DOHH2 (cell line): ENCODE results near the gene MACC1.

Experiments
- H3F3A ChIP-seq: fragments of 200-600 bp; sonication (generic), shearing (Covaris generic); 2 replicates; pipeline ENCODE4 v1.6.0; 2016; ENCODE audit warnings: antibody characterized with exemption, mild to moderate bottlenecking; ENCODE audit not compliant: control insufficient read depth, insufficient read depth
- H3K27ac ChIP-seq: fragments of 200-600 bp; sonication (generic); 2 replicates; pipeline ENCODE4 v1.5.1; 2014; ENCODE audit warnings: low read depth, mild to moderate bottlenecking, low read length, moderate library complexity
- H3K27me3 ChIP-seq: fragments of 200-600 bp; sonication (generic); 2 replicates; pipeline ENCODE4 v1.6.1; 2014; ENCODE audit warnings: mild to moderate bottlenecking, low read length, mixed read lengths; ENCODE audit not compliant: control insufficient read depth
- H3K36me3 ChIP-seq: fragments of 200-600 bp; sonication (generic); 2 replicates; pipeline ENCODE4 v1.6.1; 2014; ENCODE audit warnings: mild to moderate bottlenecking, low read length, moderate library complexity, mixed read lengths; ENCODE audit not compliant: control insufficient read depth
- H3K4me1 ChIP-seq: fragments of 200-600 bp; sonication (generic); 2 replicates; pipeline ENCODE4 v1.6.1; 2014; ENCODE audit warnings: mild to moderate bottlenecking, low read length, mixed read lengths; ENCODE audit not compliant: control insufficient read depth
- H3K4me2 ChIP-seq: fragments of 200-600 bp; sonication (generic); 2 replicates; pipeline ENCODE4 v1.6.0; 2014; ENCODE audit warnings: mild to moderate bottlenecking, low read length, moderate library complexity
- H3K4me3 ChIP-seq: fragments of 200-600 bp; sonication (generic); 2 replicates; pipeline ENCODE4 v1.5.1; 2014; ENCODE audit warnings: mild to moderate bottlenecking, low read length, mixed read lengths
- H3K79me2 ChIP-seq: fragments of 200-600 bp; sonication (generic); 2 replicates; pipeline ENCODE4 v1.6.1; 2014; ENCODE audit warnings: mild to moderate bottlenecking, low read length, mixed read lengths; ENCODE audit not compliant: control insufficient read depth
- H3K9me2 ChIP-seq: fragments of 200-600 bp; sonication (generic); replicated peaks from 2 replicates; pipeline ENCODE4 v1.6.1; 2014; ENCODE audit warnings: mild to moderate bottlenecking, low read length, mixed read lengths; ENCODE audit not compliant: control insufficient read depth
- H3K9me3 ChIP-seq: fragments of 200-600 bp; sonication (generic); 2 replicates; pipeline ENCODE4 v1.6.1; 2014; ENCODE audit warnings: antibody characterized with exemption, low read length, mixed read lengths; ENCODE audit not compliant: control insufficient read depth, insufficient read depth
- H4K20me1 ChIP-seq: fragments of 200-600 bp; sonication (generic); 2 replicates; pipeline ENCODE4 v1.6.0; 2014; ENCODE audit warnings: low read depth, mild to moderate bottlenecking, antibody characterized with exemption, low read length, moderate library complexity; ENCODE audit not compliant: control insufficient read depth, insufficient read depth
- EZH2phosphoT487 ChIP-seq: fragments of 200-600 bp; sonication (generic); IDR thresholded peaks from 2 replicates; pipeline ENCODE4 v1.6.1; 2017; ENCODE audit warnings: borderline replicate concordance, mild to moderate bottlenecking, antibody characterized with exemption, low read length, moderate library complexity, mixed read lengths
- TF ChIP-seq, protein P1 (sequence below): fragments of 200-600 bp; sonication (generic); IDR thresholded peaks from one replicate; pipeline ENCODE4 v1.5.1; 2014; ENCODE audit warnings: antibody characterized with exemption, mild to moderate bottlenecking, low read depth, low read length; ENCODE audit not compliant: poor library complexity, severe bottlenecking

The MACC1 gene

DNA sequence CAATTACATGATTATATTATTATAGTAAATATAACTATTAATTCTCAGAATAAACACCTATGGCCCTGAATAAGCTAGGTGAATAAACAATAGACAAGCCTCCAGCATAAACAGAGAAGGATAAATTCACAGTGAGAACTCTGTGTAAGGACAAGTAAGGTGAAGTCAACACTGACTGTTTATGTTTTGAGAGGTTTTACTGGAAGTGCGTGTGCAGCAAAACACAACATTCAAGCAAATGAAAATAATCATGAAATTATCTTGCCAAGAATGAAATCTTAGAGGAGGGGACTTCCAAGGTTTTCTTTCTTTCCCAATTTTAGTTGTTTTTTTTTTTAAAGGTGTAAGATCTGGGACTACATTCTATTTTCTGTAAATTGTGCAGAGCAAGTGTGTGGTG is 112.5 kb downstream of the MACC1 start:
- Histone ChIP-seq H3K36me3 (no peaks in the 10 kb centered on the region), H3F3A (no peaks in the 10 kb centered on the region), H3K9me2 (no peaks in the 10 kb centered on the region), H3K27me3 (no peaks in the 10 kb centered on the region), H4K20me1 (no peaks in the 10 kb centered on the region), H3K9me3 (no peaks in the 10 kb centered on the region), H3K4me2 (no peak overlapping the region), H3K4me1 (no peaks in the 10 kb centered on the region), H3K79me2 (no peaks in the 10 kb centered on the region), H3K27ac (no peak overlapping the region), H3K4me3 (no peak overlapping the region)
- TF ChIP-seq EZH2phosphoT487: no peak
- TF ChIP-seq, protein P1, sequence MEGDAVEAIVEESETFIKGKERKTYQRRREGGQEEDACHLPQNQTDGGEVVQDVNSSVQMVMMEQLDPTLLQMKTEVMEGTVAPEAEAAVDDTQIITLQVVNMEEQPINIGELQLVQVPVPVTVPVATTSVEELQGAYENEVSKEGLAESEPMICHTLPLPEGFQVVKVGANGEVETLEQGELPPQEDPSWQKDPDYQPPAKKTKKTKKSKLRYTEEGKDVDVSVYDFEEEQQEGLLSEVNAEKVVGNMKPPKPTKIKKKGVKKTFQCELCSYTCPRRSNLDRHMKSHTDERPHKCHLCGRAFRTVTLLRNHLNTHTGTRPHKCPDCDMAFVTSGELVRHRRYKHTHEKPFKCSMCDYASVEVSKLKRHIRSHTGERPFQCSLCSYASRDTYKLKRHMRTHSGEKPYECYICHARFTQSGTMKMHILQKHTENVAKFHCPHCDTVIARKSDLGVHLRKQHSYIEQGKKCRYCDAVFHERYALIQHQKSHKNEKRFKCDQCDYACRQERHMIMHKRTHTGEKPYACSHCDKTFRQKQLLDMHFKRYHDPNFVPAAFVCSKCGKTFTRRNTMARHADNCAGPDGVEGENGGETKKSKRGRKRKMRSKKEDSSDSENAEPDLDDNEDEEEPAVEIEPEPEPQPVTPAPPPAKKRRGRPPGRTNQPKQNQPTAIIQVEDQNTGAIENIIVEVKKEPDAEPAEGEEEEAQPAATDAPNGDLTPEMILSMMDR: no peak

DNA sequence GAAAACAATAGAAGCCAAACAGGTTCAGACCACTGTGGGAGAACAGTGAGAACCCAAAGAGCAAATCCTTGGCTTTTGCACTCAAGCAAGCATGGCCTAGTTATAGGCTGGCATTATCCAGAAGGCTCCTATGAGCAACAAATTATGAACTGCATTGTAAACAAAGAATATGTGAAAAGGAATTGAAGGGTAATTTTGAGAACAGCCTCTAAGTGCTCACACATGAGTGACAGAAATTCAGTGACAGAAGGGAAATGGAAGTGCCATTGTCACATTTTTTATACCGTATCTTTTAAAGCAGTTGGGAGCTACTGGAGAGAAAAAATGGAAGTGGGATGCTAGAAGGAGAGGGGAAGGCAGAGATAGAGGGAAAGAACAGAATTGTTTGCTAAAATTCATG is 114.2 kb downstream of the MACC1 start:
- TF ChIP-seq, protein P1: no peak
- TF ChIP-seq EZH2phosphoT487: no peak
- H3K9me2 ChIP-seq: no peaks in the 10 kb centered on the region
- no peaks in the 10 kb centered on the region for H4K20me1 ChIP-seq

DNA sequence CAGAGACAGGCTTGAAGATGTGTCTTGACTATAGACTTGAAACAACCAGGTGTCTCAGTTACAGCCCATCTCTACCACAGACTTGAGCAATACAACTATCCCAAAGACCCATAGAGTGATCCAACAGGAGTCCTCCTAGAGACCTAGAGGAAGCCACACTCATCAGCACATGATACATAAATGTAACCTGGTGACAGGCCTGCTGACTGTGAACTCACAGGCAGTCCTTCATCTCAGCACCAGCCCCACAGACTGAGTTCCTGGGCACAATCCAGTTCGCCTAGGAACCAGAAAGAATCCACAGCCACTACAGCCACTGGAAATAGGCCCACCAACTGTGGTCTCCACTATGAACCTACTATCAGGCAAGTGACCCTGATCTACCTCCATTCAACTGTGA is 121.3 kb downstream of the MACC1 start:
- Histone ChIP-seq H3F3A (no peaks in the 10 kb centered on the region), H3K9me3 (peaks cover 3% of the 10 kb centered on the region; the same call in 1 of the 2 replicates), H3K27ac (no peak overlapping the region), H3K4me3 (no peak overlapping the region), H3K4me1 (no peaks in the 10 kb centered on the region), H3K9me2 (no peaks in the 10 kb centered on the region), H3K79me2 (no peaks in the 10 kb centered on the region), H3K4me2 (no peak overlapping the region), H4K20me1 (no peaks in the 10 kb centered on the region), H3K27me3 (no peaks in the 10 kb centered on the region), H3K36me3 (no peaks in the 10 kb centered on the region)
- TF ChIP-seq, protein P1: no peak
- no peak for TF ChIP-seq EZH2phosphoT487

More for the DNA sequence above, 114.2 kb downstream of the MACC1 start:
- H3K9me3 ChIP-seq: no peaks in the 10 kb centered on the region
- H3K4me1 ChIP-seq: no peaks in the 10 kb centered on the region
- H3K4me2 ChIP-seq: no peak overlapping the region
- H3F3A ChIP-seq: no peaks in the 10 kb centered on the region
- H3K36me3 ChIP-seq: no peaks in the 10 kb centered on the region
- no peak overlapping the region for H3K27ac ChIP-seq
- H3K27me3 ChIP-seq: no peaks in the 10 kb centered on the region
- no peak overlapping the region for H3K4me3 ChIP-seq
- H3K79me2 ChIP-seq: no peaks in the 10 kb centered on the region
